GM23338 (cell line): ENCODE data around the gene DBF4B. TPM values are rescaled to one million over a fixed set of nuclear protein-coding genes. Genes with fewer than 3 reads are reported as not detected.

Experiments used
- ATAC-seq: fragments of 200-7000 bp; cut with Tn5 transposase; 3 replicates; pipeline ENCODE4 v1.9.1; 2020
- DNase-seq: peaks from one replicate; pipeline ENCODE4 v3.0.0-alpha.2; 2015; ENCODE audit warnings: low spot score
- H2AFZ ChIP-seq: fragments of 200-600 bp; sonication (generic); 2 replicates; pipeline ENCODE4 v1.8.0; 2016; ENCODE audit warnings: antibody characterized with exemption, mild to moderate bottlenecking, moderate library complexity
- H3F3A ChIP-seq: fragments of 200-600 bp; sonication (generic); replicated peaks from 2 replicates; pipeline ENCODE4 v1.8.0; 2017; ENCODE audit warnings: antibody characterized with exemption, mixed run types, low read depth
- H3K27ac ChIP-seq: fragments of 200-600 bp; sonication (generic); 2 replicates; pipeline ENCODE4 v1.6.1; 2016; ENCODE audit warnings: low read depth
- H3K27me3 ChIP-seq: fragments of 200-600 bp; sonication (generic); 2 replicates; pipeline ENCODE4 v1.8.0; 2016; ENCODE audit warnings: mild to moderate bottlenecking, mixed run types, moderate library complexity; ENCODE audit not compliant: insufficient read depth
- H3K36me3 ChIP-seq: fragments of 200-600 bp; sonication (generic); 2 replicates; pipeline ENCODE4 v1.8.0; 2016; ENCODE audit warnings: mild to moderate bottlenecking; ENCODE audit not compliant: insufficient read depth
- H3K4me1 ChIP-seq: fragments of 200-600 bp; sonication (generic); 2 replicates; pipeline ENCODE4 v1.8.0; 2016; ENCODE audit warnings: mild to moderate bottlenecking, moderate library complexity; ENCODE audit not compliant: insufficient read depth
- H3K4me2 ChIP-seq: fragments of 200-600 bp; sonication (generic); 2 replicates; pipeline ENCODE4 v1.7.1; 2017; ENCODE audit warnings: mixed run types
- H3K4me3 ChIP-seq: fragments of 200-600 bp; sonication (generic); 2 replicates; pipeline ENCODE4 v1.6.1; 2016; ENCODE audit warnings: mixed run types
- H3K79me2 ChIP-seq: fragments of 200-600 bp; sonication (generic); replicated peaks from 2 replicates; pipeline ENCODE4 v1.8.0; 2017; ENCODE audit warnings: mild to moderate bottlenecking; ENCODE audit not compliant: insufficient read depth
- H3K9me2 ChIP-seq: fragments of 200-600 bp; sonication (generic); 2 replicates; pipeline ENCODE4 v1.8.0; 2017; ENCODE audit not compliant: insufficient read depth
- H4K20me1 ChIP-seq: fragments of 200-600 bp; sonication (generic); replicated peaks from 2 replicates; pipeline ENCODE4 v1.8.0; 2017; ENCODE audit warnings: mild to moderate bottlenecking; ENCODE audit not compliant: insufficient read depth
- H3K27ac Mint-ChIP-seq: 2 replicates; pipeline ENCODE4 v1.8.0; 2020; ENCODE audit warnings: inconsistent platforms, mild to moderate bottlenecking, moderate library complexity, mixed read lengths
- H3K27me3 Mint-ChIP-seq: 3 replicates; pipeline ENCODE4 v1.8.0; 2022; ENCODE audit warnings: low read depth, mild to moderate bottlenecking, moderate library complexity, mixed read lengths, inconsistent platforms; ENCODE audit not compliant: insufficient read depth, poor library complexity
- H3K36me3 Mint-ChIP-seq: 3 replicates; pipeline ENCODE4 v1.8.0; 2021; ENCODE audit warnings: low read depth, mild to moderate bottlenecking, inconsistent platforms, moderate library complexity, mixed read lengths
- H3K4me1 Mint-ChIP-seq: 3 replicates; pipeline ENCODE4 v1.8.0; 2020; ENCODE audit warnings: mild to moderate bottlenecking, inconsistent platforms, mixed read lengths
- H3K4me3 Mint-ChIP-seq: 3 replicates; pipeline ENCODE4 v1.8.0; 2021; ENCODE audit warnings: moderate library complexity, mild to moderate bottlenecking, inconsistent platforms, mixed read lengths
- H3K9me3 Mint-ChIP-seq: 3 replicates; pipeline ENCODE4 v1.8.0; 2020; ENCODE audit warnings: moderate library complexity, mild to moderate bottlenecking, inconsistent platforms, mixed read lengths
- EZH2 ChIP-seq: fragments of 200-600 bp; sonication (generic); IDR thresholded peaks from one replicate; pipeline ENCODE4 v1.8.0; 2017; ENCODE audit warnings: antibody characterized with exemption, mild to moderate bottlenecking, low read depth; ENCODE audit not compliant: unreplicated experiment
- EZH2phosphoT487 ChIP-seq: fragments of 200-600 bp; sonication (generic); IDR thresholded peaks from one replicate; pipeline ENCODE4 v1.8.1; 2018; ENCODE audit warnings: antibody characterized with exemption; ENCODE audit not compliant: unreplicated experiment
- JUNB ChIP-seq: IDR thresholded peaks from one replicate; pipeline ENCODE4 v1.6.1; 2016; ENCODE audit warnings: antibody characterized with exemption; ENCODE audit not compliant: unreplicated experiment
- NANOG ChIP-seq: IDR thresholded peaks from 2 replicates; pipeline ENCODE4 v1.6.1; 2016; ENCODE audit warnings: antibody characterized with exemption, borderline replicate concordance
- POLR2AphosphoS5 ChIP-seq: IDR thresholded peaks from 2 replicates; pipeline ENCODE4 v1.6.1; 2016; ENCODE audit warnings: antibody characterized with exemption, low read depth
- STAT1 ChIP-seq: IDR thresholded peaks from one replicate; pipeline ENCODE4 v1.6.1; 2016; ENCODE audit warnings: antibody characterized with exemption; ENCODE audit not compliant: unreplicated experiment
- ZNF114 ChIP-seq: fragments of 250-450 bp; sonication (Bioruptor Pico); IDR thresholded peaks from 2 replicates; pipeline ENCODE4 v1.5.0; 2020; ENCODE audit warnings: mild to moderate bottlenecking, moderate library complexity
- ZNF462 ChIP-seq: fragments of 250-450 bp; sonication (Bioruptor Pico); IDR thresholded peaks from 2 replicates; pipeline ENCODE4 v1.5.0; 2020; ENCODE audit warnings: mild to moderate bottlenecking, moderate library complexity
- polyA plus RNA-seq: library from polyadenylated mRNA; unstranded; fragments of >200 nt; fragmentation: Nextera tagmentation; extraction: Ambion mirVana; gene quantifications from 2 replicates; pipeline ENCODE4 v1.2.1, GENCODE V29; 2016
- total RNA-seq: library from RNA; depleted of rRNA; stranded (reverse); fragments of >200 nt; shearing (Covaris generic); gene quantifications from 2 replicates; pipeline ENCODE4 v1.2.3, GENCODE V29; 2014
- TF ChIP-seq, protein P1 (sequence below), 2 experiments: fragments of 200-600 bp in 1 of 2; sonication (generic) in 1 of 2; conservative IDR thresholded peaks; 2 replicates each; pipeline versions ENCODE4 v1.5.1 to v1.6.1; 2016 to 2017; ENCODE audit warnings: antibody characterized with exemption in 2 of 2, low read depth in 2 of 2, mild to moderate bottlenecking in 2 of 2, moderate library complexity in 1 of 2
- TF ChIP-seq, protein P2 (sequence below): IDR thresholded peaks from 2 replicates; pipeline ENCODE4 v1.6.1; 2016; ENCODE audit warnings: antibody characterized with exemption

Gene DBF4B
- total and polyA plus RNA-seq, 2 experiments from 2014 or later = 9.9 to 16.4 TPM

GRCh38 chr17:44768505-44769142, 60.2 kb downstream of the DBF4B start:
- no peak overlapping the region for H3K4me3 Mint-ChIP-seq
- no peaks in the 10 kb centered on the region for H3K36me3 Mint-ChIP-seq
- no peak for TF ChIP-seq EZH2phosphoT487
- TF ChIP-seq JUNB = no peak
- no peak for TF ChIP-seq POLR2AphosphoS5
- no peak for TF ChIP-seq STAT1
- TF ChIP-seq, protein P1, sequence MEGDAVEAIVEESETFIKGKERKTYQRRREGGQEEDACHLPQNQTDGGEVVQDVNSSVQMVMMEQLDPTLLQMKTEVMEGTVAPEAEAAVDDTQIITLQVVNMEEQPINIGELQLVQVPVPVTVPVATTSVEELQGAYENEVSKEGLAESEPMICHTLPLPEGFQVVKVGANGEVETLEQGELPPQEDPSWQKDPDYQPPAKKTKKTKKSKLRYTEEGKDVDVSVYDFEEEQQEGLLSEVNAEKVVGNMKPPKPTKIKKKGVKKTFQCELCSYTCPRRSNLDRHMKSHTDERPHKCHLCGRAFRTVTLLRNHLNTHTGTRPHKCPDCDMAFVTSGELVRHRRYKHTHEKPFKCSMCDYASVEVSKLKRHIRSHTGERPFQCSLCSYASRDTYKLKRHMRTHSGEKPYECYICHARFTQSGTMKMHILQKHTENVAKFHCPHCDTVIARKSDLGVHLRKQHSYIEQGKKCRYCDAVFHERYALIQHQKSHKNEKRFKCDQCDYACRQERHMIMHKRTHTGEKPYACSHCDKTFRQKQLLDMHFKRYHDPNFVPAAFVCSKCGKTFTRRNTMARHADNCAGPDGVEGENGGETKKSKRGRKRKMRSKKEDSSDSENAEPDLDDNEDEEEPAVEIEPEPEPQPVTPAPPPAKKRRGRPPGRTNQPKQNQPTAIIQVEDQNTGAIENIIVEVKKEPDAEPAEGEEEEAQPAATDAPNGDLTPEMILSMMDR (conservative IDR thresholded peaks at IDR 0.05; ENCODE audit: low read depth in 2 of 2) = no peak

DNA sequence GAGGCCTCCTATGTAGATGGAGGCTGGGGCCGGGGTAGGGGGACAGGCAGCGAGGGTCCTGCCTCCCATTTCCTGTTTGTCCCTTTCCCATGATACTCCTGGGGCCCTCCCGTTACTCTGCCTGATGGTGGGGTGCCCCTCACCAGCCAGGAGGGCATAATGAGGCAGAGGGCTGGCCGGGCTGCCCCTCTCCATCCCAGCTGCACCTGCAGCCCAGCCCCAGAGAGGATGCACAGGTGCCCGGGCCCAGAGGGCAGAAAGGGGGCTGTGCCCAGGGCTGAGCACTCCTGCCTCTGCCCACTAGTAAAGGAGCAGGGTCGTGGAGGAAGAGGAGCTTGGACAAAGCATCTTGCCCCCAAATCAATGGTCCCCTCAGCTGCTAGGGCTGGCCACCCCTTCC, 60.8 kb downstream of the DBF4B start:
- ATAC-seq = no peak
- Histone ChIP-seq H2AFZ (no peak overlapping the region), H3K4me1 (peaks cover 4% of the 10 kb centered on the region; the same call in 1 of the 2 replicates), H4K20me1 (0 out of 2 replicates have a peak, but pooled peaks cover 5% of the 10 kb centered on the region), H3K27me3 (no peaks in the 10 kb centered on the region), H3K36me3 (no peaks in the 10 kb centered on the region), H3K27ac (no peak overlapping the region), H3K9me2 (no peaks in the 10 kb centered on the region), H3K4me3 (no peak overlapping the region), H3K4me2 (no peak overlapping the region), H3F3A (no peaks in the 10 kb centered on the region), H3K79me2 (no peaks in the 10 kb centered on the region)
- Mint-ChIP-seq H3K9me3 (no peaks in the 10 kb centered on the region), H3K36me3 (no peaks in the 10 kb centered on the region), H3K4me3 (no peak overlapping the region), H3K27me3 (peaks cover 19% of the 10 kb centered on the region), H3K4me1 (peaks cover 17% of the 10 kb centered on the region), H3K27ac (no peak overlapping the region)
- no peak for DNase-seq
- TF ChIP-seq POLR2AphosphoS5 (no peak), STAT1 (no peak), ZNF462 (no peak), NANOG (no peak), EZH2 (no peak), ZNF114 (CRISPR knock-in tag) (no peak), EZH2phosphoT487 (no peak)
- TF ChIP-seq, protein P2, sequence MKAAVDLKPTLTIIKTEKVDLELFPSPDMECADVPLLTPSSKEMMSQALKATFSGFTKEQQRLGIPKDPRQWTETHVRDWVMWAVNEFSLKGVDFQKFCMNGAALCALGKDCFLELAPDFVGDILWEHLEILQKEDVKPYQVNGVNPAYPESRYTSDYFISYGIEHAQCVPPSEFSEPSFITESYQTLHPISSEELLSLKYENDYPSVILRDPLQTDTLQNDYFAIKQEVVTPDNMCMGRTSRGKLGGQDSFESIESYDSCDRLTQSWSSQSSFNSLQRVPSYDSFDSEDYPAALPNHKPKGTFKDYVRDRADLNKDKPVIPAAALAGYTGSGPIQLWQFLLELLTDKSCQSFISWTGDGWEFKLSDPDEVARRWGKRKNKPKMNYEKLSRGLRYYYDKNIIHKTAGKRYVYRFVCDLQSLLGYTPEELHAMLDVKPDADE = no peak

More at GRCh38 chr17:44768505-44769142, 60.2 kb downstream of the DBF4B start:
- Histone ChIP-seq H3K27ac (no peak overlapping the region), H3K79me2 (no peaks in the 10 kb centered on the region), H3K4me1 (peaks cover 4% of the 10 kb centered on the region; the same call in 1 of the 2 replicates), H2AFZ (no peak overlapping the region), H3K4me2 (no peak overlapping the region), H3K9me2 (no peaks in the 10 kb centered on the region), H3K27me3 (no peaks in the 10 kb centered on the region), H4K20me1 (0 out of 2 replicates have a peak, but pooled peaks cover 3% of the 10 kb centered on the region), H3K36me3 (no peaks in the 10 kb centered on the region), H3F3A (no peaks in the 10 kb centered on the region), H3K4me3 (no peak overlapping the region)
- H3K4me1 Mint-ChIP-seq = peaks cover 15% of the 10 kb centered on the region
- H3K9me3 Mint-ChIP-seq = no peaks in the 10 kb centered on the region
- DNase-seq (no peak), ATAC-seq (no peak)
- H3K27me3 Mint-ChIP-seq = peaks cover 19% of the 10 kb centered on the region
- H3K27ac Mint-ChIP-seq = no peak overlapping the region
